ENCODE results near the gene WLS. TPM values are rescaled to one million over a fixed set of nuclear protein-coding genes. Genes with fewer than 3 reads are reported as not detected.

WLS gene
- total RNA-seq, 2 experiments from 2014 or later, result 0.22 to 0.52 TPM

DNA sequence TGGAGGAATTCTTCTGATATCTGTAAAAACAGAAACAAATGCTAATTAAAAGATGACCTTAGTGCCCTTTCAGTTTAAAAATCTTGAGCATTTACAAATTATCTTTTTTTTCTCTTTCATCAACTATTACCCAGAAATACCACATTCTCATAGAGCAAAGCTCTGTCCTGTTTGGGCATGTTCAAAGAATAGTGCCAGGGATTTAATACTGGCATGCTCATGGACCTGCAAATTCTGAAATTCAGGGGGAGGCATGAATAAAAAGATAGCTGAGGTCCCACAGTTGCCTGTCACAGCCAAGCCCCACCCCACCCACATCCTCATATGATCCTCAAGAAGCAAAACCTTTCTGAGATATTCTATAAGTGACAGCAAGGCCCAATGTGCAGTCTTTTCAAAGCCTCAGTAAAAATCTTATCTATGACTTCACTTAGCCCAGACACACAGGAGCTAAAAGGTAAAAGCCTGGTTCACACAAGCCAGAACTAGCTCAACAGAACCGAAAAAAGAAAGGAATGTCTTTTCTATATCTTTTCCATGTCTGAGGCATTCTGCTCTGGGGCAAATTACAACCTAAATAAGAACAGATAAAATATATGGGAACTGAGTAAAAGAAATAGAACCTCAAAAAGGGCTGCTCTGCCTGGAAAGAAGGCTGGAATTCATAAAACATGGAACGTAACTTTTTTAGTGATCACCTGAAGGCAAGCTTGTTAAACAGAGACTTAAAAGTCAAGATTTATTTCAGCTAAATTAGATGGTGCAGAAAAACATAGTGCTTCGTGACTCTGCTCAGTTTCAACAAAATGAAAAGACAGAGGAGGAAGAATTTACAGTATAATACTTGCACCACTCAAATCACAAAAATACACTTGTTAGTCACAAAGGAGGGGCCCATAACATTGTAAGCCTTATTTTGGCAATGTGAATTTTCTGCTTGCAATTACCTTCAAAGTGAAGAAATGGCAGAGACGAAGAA, 11.0 kb downstream of the WLS start:
- H3K4me1 ChIP-seq (ENCODE audit: insufficient read depth, low read length), result no peaks in the 10 kb centered on the region
- ChIA-PET CTCF (no interaction called here), POLR2A (no interaction called here)
- Mint-ChIP-seq H3K4me3 (no peak overlapping the region), H3K27ac (no peak overlapping the region), H3K4me1 (ENCODE audit: low read depth) (no peaks in the 10 kb centered on the region), H3K9me3 (no peaks in the 10 kb centered on the region), H3K36me3 (ENCODE audit: low read depth) (no peaks in the 10 kb centered on the region), H3K27me3 (peaks cover 9% of the 10 kb centered on the region)
- H3K27me3 ChIP-seq (ENCODE audit: control insufficient read depth in 1 of 2, insufficient read depth in 2 of 2, low read length in 2 of 2), result no peaks in the 10 kb centered on the region
- no peaks in the 10 kb centered on the region for H3K36me3 ChIP-seq (ENCODE audit: insufficient read depth, low read length)
- no peak overlapping the region for H3K27ac ChIP-seq (ENCODE audit: low read depth in 1 of 2, low read length in 2 of 2)
- intact Hi-C loops (cut with DNase I, micrococcal nuclease), result no loop called here
- H3K9me3 ChIP-seq (ENCODE audit: control insufficient read depth in 1 of 2, insufficient read depth in 1 of 2, low read length in 2 of 2), result no peaks in the 10 kb centered on the region
- DNase-seq (no peak), ATAC-seq (ENCODE audit: poor library complexity) (no peak)
- TF ChIP-seq, protein P1, sequence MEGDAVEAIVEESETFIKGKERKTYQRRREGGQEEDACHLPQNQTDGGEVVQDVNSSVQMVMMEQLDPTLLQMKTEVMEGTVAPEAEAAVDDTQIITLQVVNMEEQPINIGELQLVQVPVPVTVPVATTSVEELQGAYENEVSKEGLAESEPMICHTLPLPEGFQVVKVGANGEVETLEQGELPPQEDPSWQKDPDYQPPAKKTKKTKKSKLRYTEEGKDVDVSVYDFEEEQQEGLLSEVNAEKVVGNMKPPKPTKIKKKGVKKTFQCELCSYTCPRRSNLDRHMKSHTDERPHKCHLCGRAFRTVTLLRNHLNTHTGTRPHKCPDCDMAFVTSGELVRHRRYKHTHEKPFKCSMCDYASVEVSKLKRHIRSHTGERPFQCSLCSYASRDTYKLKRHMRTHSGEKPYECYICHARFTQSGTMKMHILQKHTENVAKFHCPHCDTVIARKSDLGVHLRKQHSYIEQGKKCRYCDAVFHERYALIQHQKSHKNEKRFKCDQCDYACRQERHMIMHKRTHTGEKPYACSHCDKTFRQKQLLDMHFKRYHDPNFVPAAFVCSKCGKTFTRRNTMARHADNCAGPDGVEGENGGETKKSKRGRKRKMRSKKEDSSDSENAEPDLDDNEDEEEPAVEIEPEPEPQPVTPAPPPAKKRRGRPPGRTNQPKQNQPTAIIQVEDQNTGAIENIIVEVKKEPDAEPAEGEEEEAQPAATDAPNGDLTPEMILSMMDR (IDR thresholded peaks at IDR 0.05), result no peak
- no peak overlapping the region for H3K4me3 ChIP-seq (ENCODE audit: low read length)

DNA sequence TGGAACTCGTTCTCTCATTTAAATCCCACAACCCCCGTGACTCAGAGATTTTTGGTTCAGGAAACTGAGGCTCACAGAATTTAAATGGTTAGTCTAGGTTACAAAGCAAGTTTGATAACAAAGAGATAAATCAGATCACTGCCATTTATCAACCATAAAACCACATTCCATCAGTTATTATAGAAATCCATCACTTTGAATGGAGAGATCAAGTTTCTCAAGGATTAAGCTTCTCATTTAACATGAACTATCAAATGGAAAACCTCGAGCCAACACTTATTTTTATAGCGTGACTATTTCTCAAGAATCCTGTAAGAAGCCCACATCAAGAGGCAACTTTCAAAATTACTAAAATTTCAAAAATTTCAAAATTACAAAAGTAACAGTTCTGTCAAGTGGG, 11.9 kb downstream of the WLS start:
- Histone ChIP-seq H3K27me3 (ENCODE audit: control insufficient read depth in 1 of 2, insufficient read depth in 2 of 2, low read length in 2 of 2) (no peaks in the 10 kb centered on the region), H3K4me1 (ENCODE audit: insufficient read depth, low read length) (no peaks in the 10 kb centered on the region), H3K36me3 (ENCODE audit: insufficient read depth, low read length) (no peaks in the 10 kb centered on the region), H3K9me3 (ENCODE audit: control insufficient read depth in 1 of 2, insufficient read depth in 1 of 2, low read length in 2 of 2) (no peaks in the 10 kb centered on the region), H3K4me3 (ENCODE audit: low read length) (no peak overlapping the region), H3K27ac (ENCODE audit: low read depth in 1 of 2, low read length in 2 of 2) (no peak overlapping the region)
- Mint-ChIP-seq H3K36me3 (ENCODE audit: low read depth) (no peaks in the 10 kb centered on the region), H3K27me3 (peaks cover 9% of the 10 kb centered on the region), H3K27ac (no peak overlapping the region), H3K4me3 (no peak overlapping the region), H3K4me1 (ENCODE audit: low read depth) (no peaks in the 10 kb centered on the region), H3K9me3 (no peaks in the 10 kb centered on the region)
- DNase-seq, result no peak
- ATAC-seq (ENCODE audit: poor library complexity), result no peak
- ChIA-PET CTCF (no interaction called here), POLR2A (no interaction called here)
- intact Hi-C loops (cut with DNase I, micrococcal nuclease), result no loop called here
- TF ChIP-seq, protein P1 (IDR thresholded peaks at IDR 0.05), result no peak

- no peaks in the 10 kb centered on the region for H3K36me3 Mint-ChIP-seq (ENCODE audit: low read depth)
These were observed 13.8 kb downstream of the WLS start for GRCh38 chr1:68218490-68218889.

More at GRCh38 chr1:68218490-68218889, 13.8 kb downstream of the WLS start:
- no peak for DNase-seq
- Histone ChIP-seq H3K27ac (ENCODE audit: low read depth in 1 of 2, low read length in 2 of 2) (no peak overlapping the region), H3K36me3 (ENCODE audit: insufficient read depth, low read length) (no peaks in the 10 kb centered on the region), H3K4me1 (ENCODE audit: insufficient read depth, low read length) (no peaks in the 10 kb centered on the region), H3K27me3 (ENCODE audit: control insufficient read depth in 1 of 2, insufficient read depth in 2 of 2, low read length in 2 of 2) (no peaks in the 10 kb centered on the region), H3K4me3 (ENCODE audit: low read length) (no peak overlapping the region), H3K9me3 (ENCODE audit: control insufficient read depth in 1 of 2, insufficient read depth in 1 of 2, low read length in 2 of 2) (no peaks in the 10 kb centered on the region)
- Mint-ChIP-seq H3K27ac (no peak overlapping the region), H3K4me1 (ENCODE audit: low read depth) (no peaks in the 10 kb centered on the region), H3K27me3 (peaks cover 3% of the 10 kb centered on the region), H3K9me3 (no peaks in the 10 kb centered on the region), H3K4me3 (no peak overlapping the region)
- ChIA-PET POLR2A (no interaction called here), CTCF (no interaction called here)
- TF ChIP-seq, protein P1 (IDR thresholded peaks at IDR 0.05), result no peak
- ATAC-seq (ENCODE audit: poor library complexity), result no peak
- intact Hi-C loops (cut with DNase I, micrococcal nuclease), result no loop called here

All from CD4-positive, alpha-beta T cell (primary cell).